Chondrocyte (in vitro differentiated cells): ENCODE data around the gene HHAT. TPM values are rescaled to one million over a fixed set of nuclear protein-coding genes. Genes with fewer than 3 reads are reported as not detected.

Experiments used
- DNase-seq: peaks from one replicate; pipeline ENCODE4 v3.0.0; 2021; ENCODE audit warnings: mixed read lengths, low spot score
- H3K27ac Mint-ChIP-seq: one replicate; pipeline ENCODE4 v1.8.0; 2021; ENCODE audit warnings: mild to moderate bottlenecking, moderate library complexity, mixed read lengths; ENCODE audit not compliant: unreplicated experiment
- H3K27me3 Mint-ChIP-seq: 2 replicates; pipeline ENCODE4 v1.8.0; 2021; ENCODE audit warnings: low read depth, mixed read lengths
- H3K36me3 Mint-ChIP-seq: 2 replicates; pipeline ENCODE4 v1.8.0; 2021; ENCODE audit warnings: low read depth, mixed read lengths
- H3K4me1 Mint-ChIP-seq: 2 replicates; pipeline ENCODE4 v1.8.0; 2021; ENCODE audit warnings: low read depth, mild to moderate bottlenecking, mixed read lengths
- H3K4me3 Mint-ChIP-seq: one replicate; pipeline ENCODE4 v1.8.0; 2021; ENCODE audit warnings: mild to moderate bottlenecking, moderate library complexity, mixed read lengths; ENCODE audit not compliant: unreplicated experiment
- H3K9me3 Mint-ChIP-seq: 2 replicates; pipeline ENCODE4 v1.8.0; 2021; ENCODE audit warnings: low read depth, mixed read lengths
- CTCF ChIP-seq: fragments of 200-600 bp; sonication (generic); IDR thresholded peaks from 2 replicates; pipeline ENCODE4 v1.5.0; 2021; ENCODE audit warnings: antibody characterized with exemption, mild to moderate bottlenecking, moderate library complexity
- total RNA-seq: library from RNA; stranded (reverse); gene quantifications from 3 replicates; pipeline ENCODE4 v1.2.1, GENCODE V29; 2021

Gene HHAT
- total RNA-seq, 1 donor from 2014 or later = 6.4 TPM

DNA sequence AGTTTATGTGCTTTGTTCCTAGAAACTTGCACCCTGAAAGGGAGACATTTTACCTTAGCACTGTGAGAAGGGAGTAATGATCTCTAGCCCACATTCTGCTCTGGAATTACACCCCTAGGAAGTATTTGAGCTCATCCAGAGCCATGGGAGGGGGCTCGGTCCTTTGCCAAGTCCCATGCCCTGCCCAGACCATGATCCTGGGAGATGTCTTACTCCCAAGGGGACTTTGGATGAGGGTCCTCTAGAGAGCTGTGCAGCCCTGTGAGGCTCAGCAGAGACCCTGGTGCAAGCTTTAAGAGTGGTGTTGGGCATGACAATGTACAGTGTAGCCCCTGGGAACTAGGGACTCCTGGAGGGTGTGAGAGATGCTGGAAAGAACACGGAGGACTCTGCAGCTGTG is 241.4 kb downstream of the HHAT start:
- Mint-ChIP-seq H3K27ac (no peak overlapping the region), H3K4me1 (peaks cover 9% of the 10 kb centered on the region), H3K9me3 (no peaks in the 10 kb centered on the region), H3K27me3 (no peaks in the 10 kb centered on the region), H3K36me3 (no peaks in the 10 kb centered on the region), H3K4me3 (no peak overlapping the region)
- no peak for TF ChIP-seq CTCF
- DNase-seq = no peak

GRCh38 chr1:210571356-210572284 is 242.9 kb downstream of the HHAT start:
- H3K9me3 Mint-ChIP-seq = no peaks in the 10 kb centered on the region
- no peak overlapping the region for H3K27ac Mint-ChIP-seq
- no peak overlapping the region for H3K4me3 Mint-ChIP-seq
- H3K27me3 Mint-ChIP-seq = no peaks in the 10 kb centered on the region
- TF ChIP-seq CTCF = no peak
- DNase-seq = no peak
- no peaks in the 10 kb centered on the region for H3K36me3 Mint-ChIP-seq
- no peaks in the 10 kb centered on the region for H3K4me1 Mint-ChIP-seq

- no peak for DNase-seq
- H3K4me3 Mint-ChIP-seq = no peak overlapping the region
- no peaks in the 10 kb centered on the region for H3K4me1 Mint-ChIP-seq
- peaks cover 6% of the 10 kb centered on the region for H3K9me3 Mint-ChIP-seq
- H3K36me3 Mint-ChIP-seq = peaks cover 5% of the 10 kb centered on the region
- TF ChIP-seq CTCF = no peak
- H3K27ac Mint-ChIP-seq = no peak overlapping the region
- no peaks in the 10 kb centered on the region for H3K27me3 Mint-ChIP-seq
These were observed 244.4 kb downstream of the HHAT start for GRCh38 chr1:210573141-210573540.

- Mint-ChIP-seq H3K9me3 (peaks cover under 1% of the 10 kb centered on the region), H3K4me3 (no peak overlapping the region), H3K36me3 (peaks cover under 1% of the 10 kb centered on the region), H3K27ac (no peak overlapping the region), H3K27me3 (no peaks in the 10 kb centered on the region), H3K4me1 (peaks cover 20% of the 10 kb centered on the region)
- TF ChIP-seq CTCF = no peak
- DNase-seq = no peak
These were observed 253.7 kb downstream of the HHAT start for GRCh38 chr1:210582205-210582970.

- peak; percentile 97 for TF ChIP-seq CTCF
- peaks cover 38% of the 10 kb centered on the region for H3K4me1 Mint-ChIP-seq
- H3K4me3 Mint-ChIP-seq = no peak overlapping the region
- H3K27ac Mint-ChIP-seq = peak overlapping the region; percentile 39
- no peaks in the 10 kb centered on the region for H3K36me3 Mint-ChIP-seq
- no peaks in the 10 kb centered on the region for H3K27me3 Mint-ChIP-seq
- no peaks in the 10 kb centered on the region for H3K9me3 Mint-ChIP-seq
- DNase-seq = no peak
These were observed 255.9 kb downstream of the HHAT start for GRCh38 chr1:210584439-210585113.
